OCI-LY7 (cell line): Measurements from ENCODE around the gene KLB. TPM values are rescaled to one million over a fixed set of nuclear protein-coding genes. Genes with fewer than 3 reads are reported as not detected.
A peak's percentile ranks its signal among the peaks of the same experiment; 100 is the strongest.

Experiments
- BruUV-seq: library from RNA; stranded (reverse); fragments of 400-500 nt; replicated peaks from 2 replicates; lab custom pipeline; 2021; lab: Mats Ljungman, UMichigan
- CTCF ChIA-PET: fragments of 300-600 bp; sonication (Branson Sonifier 250); formaldehyde crosslinking; loops from one replicate; lab custom pipeline; 2022; ENCODE audit warnings: antibody characterized with exemption; ENCODE audit not compliant: unreplicated experiment; lab: Charles Lee
- POLR2A ChIA-PET: fragments of 300-600 bp; sonication (Branson Sonifier 250); formaldehyde crosslinking; loops from one replicate; lab custom pipeline; 2022; ENCODE audit warnings: antibody characterized with exemption; lab: Charles Lee
- DNase-seq: peaks from one replicate; pipeline ENCODE4 v3.0.0-alpha.2; 2015; ENCODE audit warnings: low spot score
- H2AFZ ChIP-seq: fragments of 200-600 bp; sonication (generic), shearing (Covaris generic); 2 replicates; pipeline ENCODE4 v1.6.1; 2014; ENCODE audit warnings: mild to moderate bottlenecking, antibody characterized with exemption, low read length, moderate library complexity
- H3K27ac ChIP-seq: fragments of 200-600 bp; sonication (generic); 2 replicates; pipeline ENCODE4 v1.5.1; 2014; ENCODE audit warnings: mixed run types, low read depth, mild to moderate bottlenecking, moderate library complexity, low read length, inconsistent platforms; ENCODE audit not compliant: poor library complexity, severe bottlenecking
- H3K36me3 ChIP-seq: fragments of 200-600 bp; sonication (generic); 2 replicates; pipeline ENCODE4 v1.6.1; 2014; ENCODE audit warnings: mild to moderate bottlenecking, antibody characterized with exemption, low read length, moderate library complexity, mixed read lengths; ENCODE audit not compliant: insufficient read depth
- H3K4me1 ChIP-seq: fragments of 200-600 bp; sonication (generic); 2 replicates; pipeline ENCODE4 v1.5.1; 2014; ENCODE audit warnings: mild to moderate bottlenecking, low read length; ENCODE audit not compliant: insufficient read depth, poor library complexity, severe bottlenecking
- H3K4me2 ChIP-seq: fragments of 200-600 bp; sonication (generic); 2 replicates; pipeline ENCODE4 v1.6.1; 2014; ENCODE audit warnings: mild to moderate bottlenecking, low read length
- H3K4me3 ChIP-seq: fragments of 200-600 bp; sonication (generic); 2 replicates; pipeline ENCODE4 v1.5.1; 2014; ENCODE audit warnings: mild to moderate bottlenecking, low read depth, low read length; ENCODE audit not compliant: poor library complexity, severe bottlenecking
- H3K79me2 ChIP-seq: fragments of 200-600 bp; sonication (generic); 2 replicates; pipeline ENCODE4 v1.6.1; 2016; ENCODE audit warnings: low read depth, mild to moderate bottlenecking, low read length, moderate library complexity, mixed read lengths; ENCODE audit not compliant: insufficient read depth
- H3K9me2 ChIP-seq: fragments of 200-600 bp; sonication (generic); 2 replicates; pipeline ENCODE4 v1.6.1; 2016; ENCODE audit warnings: mild to moderate bottlenecking, low read length, mixed read lengths; ENCODE audit not compliant: insufficient read depth
- H3K9me3 ChIP-seq: fragments of 200-600 bp; sonication (generic); 2 replicates; pipeline ENCODE4 v1.6.1; 2014; ENCODE audit warnings: mild to moderate bottlenecking, mixed run types, low read length, mixed read lengths
- H4K20me1 ChIP-seq: fragments of 200-600 bp; sonication (generic); 2 replicates; pipeline ENCODE4 v1.6.1; 2014; ENCODE audit warnings: mild to moderate bottlenecking, antibody characterized with exemption, low read length, moderate library complexity, mixed read lengths; ENCODE audit not compliant: insufficient read depth
- EZH2phosphoT487 ChIP-seq: fragments of 200-600 bp; sonication (generic); IDR thresholded peaks from 2 replicates; pipeline ENCODE4 v1.6.1; 2018; ENCODE audit warnings: low read depth, borderline replicate concordance, mild to moderate bottlenecking, mixed run types, antibody characterized with exemption, low read length, moderate library complexity, mixed read lengths
- intact Hi-C: fragments of 100-400 bp; cut with micrococcal nuclease; formaldehyde crosslinking; loops from one replicate; pipeline ENCODE4 v1.10.0; 2022; ENCODE audit not compliant: unreplicated experiment
- total RNA-seq, 2 experiments: library from RNA; depleted of rRNA in 1 of 2; stranded (reverse); fragments of >200 nt in 1 of 2; shearing (Covaris generic) in 1 of 2; gene quantifications; 2 replicates each; pipeline ENCODE4 v1.2.3, GENCODE V29; 2014 to 2022
- TF ChIP-seq, protein P1 (sequence below): fragments of 200-600 bp; sonication (generic); conservative IDR thresholded peaks from 2 replicates; pipeline ENCODE4 v1.5.1; 2014; ENCODE audit warnings: mild to moderate bottlenecking, antibody characterized with exemption, low read length, moderate library complexity, mixed read lengths

The KLB gene
- total RNA-seq, 2 experiments from 2014 or later: not detected

- POLR2A ChIA-PET: interaction anchor here (0.6 kb wide), 1 partner anchor 495 kb away, joined by 3 read pairs; no protein-coding TSS in a partner anchor
- intact Hi-C loops: loop anchor here (5.0 to 10.0 kb wide), 3 partner anchors 127 to 232 kb away; partner anchors contain the start of genes SMIM14 and UBE2K
- Histone ChIP-seq H3K4me2 (no peak overlapping the region), H3K9me2 (no peaks in the 10 kb centered on the region), H3K4me3 (no peak overlapping the region), H3K36me3 (peaks cover 82% of the 10 kb centered on the region), H3K79me2 (peaks cover 16% of the 10 kb centered on the region; the same call in 1 of the 2 replicates), H3K4me1 (peaks cover 25% of the 10 kb centered on the region), H2AFZ (no peak overlapping the region), H4K20me1 (no peaks in the 10 kb centered on the region), H3K9me3 (no peaks in the 10 kb centered on the region), H3K27ac (no peak overlapping the region)
- TF ChIP-seq EZH2phosphoT487: no peak
- TF ChIP-seq, protein P1, sequence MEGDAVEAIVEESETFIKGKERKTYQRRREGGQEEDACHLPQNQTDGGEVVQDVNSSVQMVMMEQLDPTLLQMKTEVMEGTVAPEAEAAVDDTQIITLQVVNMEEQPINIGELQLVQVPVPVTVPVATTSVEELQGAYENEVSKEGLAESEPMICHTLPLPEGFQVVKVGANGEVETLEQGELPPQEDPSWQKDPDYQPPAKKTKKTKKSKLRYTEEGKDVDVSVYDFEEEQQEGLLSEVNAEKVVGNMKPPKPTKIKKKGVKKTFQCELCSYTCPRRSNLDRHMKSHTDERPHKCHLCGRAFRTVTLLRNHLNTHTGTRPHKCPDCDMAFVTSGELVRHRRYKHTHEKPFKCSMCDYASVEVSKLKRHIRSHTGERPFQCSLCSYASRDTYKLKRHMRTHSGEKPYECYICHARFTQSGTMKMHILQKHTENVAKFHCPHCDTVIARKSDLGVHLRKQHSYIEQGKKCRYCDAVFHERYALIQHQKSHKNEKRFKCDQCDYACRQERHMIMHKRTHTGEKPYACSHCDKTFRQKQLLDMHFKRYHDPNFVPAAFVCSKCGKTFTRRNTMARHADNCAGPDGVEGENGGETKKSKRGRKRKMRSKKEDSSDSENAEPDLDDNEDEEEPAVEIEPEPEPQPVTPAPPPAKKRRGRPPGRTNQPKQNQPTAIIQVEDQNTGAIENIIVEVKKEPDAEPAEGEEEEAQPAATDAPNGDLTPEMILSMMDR: peak; percentile 31; the same call in 1 of the 2 replicates
- DNase-seq: no peak
- CTCF ChIA-PET: no interaction called here
- no TSS peak for BruUV-seq
These were observed 58.3 kb downstream of the KLB start for GRCh38 chr4:39464886-39465501.

- no peaks in the 10 kb centered on the region for H4K20me1 ChIP-seq
- H3K9me2 ChIP-seq: no peaks in the 10 kb centered on the region
- no peak overlapping the region for H3K4me3 ChIP-seq
- intact Hi-C loops: loop anchor here (5.0 to 10.0 kb wide), 3 partner anchors 126 to 231 kb away; partner anchors contain the start of genes SMIM14 and UBE2K
- no peak for DNase-seq
- H3K36me3 ChIP-seq: peaks cover 87% of the 10 kb centered on the region
- no peak overlapping the region for H3K4me2 ChIP-seq
- H2AFZ ChIP-seq: no peak overlapping the region
- no peak overlapping the region for H3K27ac ChIP-seq
- TF ChIP-seq EZH2phosphoT487: no peak
- TF ChIP-seq, protein P1: no peak
- peaks cover 12% of the 10 kb centered on the region for H3K4me1 ChIP-seq
- H3K79me2 ChIP-seq: no peaks in the 10 kb centered on the region
- no peaks in the 10 kb centered on the region for H3K9me3 ChIP-seq
- TSS peak; percentile 10 for BruUV-seq
- CTCF ChIA-PET: no interaction called here
- POLR2A ChIA-PET: interaction anchor here (0.6 to 1.1 kb wide), 6 partner anchors 8 to 266 kb away, joined by 3 to 7 read pairs (median 3); no protein-coding TSS in a partner anchor
These were observed 60.0 kb downstream of the KLB start for GRCh38 chr4:39466747-39467146.

- no peaks in the 10 kb centered on the region for H3K79me2 ChIP-seq
- TF ChIP-seq, protein P1: no peak
- TF ChIP-seq EZH2phosphoT487: no peak
- H3K9me3 ChIP-seq: no peaks in the 10 kb centered on the region
- peaks cover 12% of the 10 kb centered on the region for H3K4me1 ChIP-seq
- H3K9me2 ChIP-seq: no peaks in the 10 kb centered on the region
- intact Hi-C loops: loop anchor here (5.0 to 10.0 kb wide), 3 partner anchors 125 to 230 kb away; partner anchors contain the start of genes SMIM14 and UBE2K
- ChIA-PET POLR2A (interaction anchor here (0.6 to 1.1 kb wide), 3 partner anchors 37 to 265 kb away, joined by 3 to 7 read pairs (median 3); no protein-coding TSS in a partner anchor), CTCF (no interaction called here)
- H3K27ac ChIP-seq: no peak overlapping the region
- H4K20me1 ChIP-seq: no peaks in the 10 kb centered on the region
- no peak overlapping the region for H3K4me3 ChIP-seq
- BruUV-seq: no TSS peak
- no peak overlapping the region for H2AFZ ChIP-seq
- peaks cover 88% of the 10 kb centered on the region for H3K36me3 ChIP-seq
- no peak for DNase-seq
- H3K4me2 ChIP-seq: no peak overlapping the region
These were observed 60.7 kb downstream of the KLB start for GRCh38 chr4:39467464-39467863.
